GM19035 (cell line): Measurements from ENCODE around the gene FAM221B.

ENCODE experiments used
- ATAC-seq: cut with Tn5 transposase; IDR thresholded peaks from one replicate; pipeline ENCODE4 v1.9.1; 2021; ENCODE audit not compliant: unreplicated experiment

The FAM221B gene, protein sequence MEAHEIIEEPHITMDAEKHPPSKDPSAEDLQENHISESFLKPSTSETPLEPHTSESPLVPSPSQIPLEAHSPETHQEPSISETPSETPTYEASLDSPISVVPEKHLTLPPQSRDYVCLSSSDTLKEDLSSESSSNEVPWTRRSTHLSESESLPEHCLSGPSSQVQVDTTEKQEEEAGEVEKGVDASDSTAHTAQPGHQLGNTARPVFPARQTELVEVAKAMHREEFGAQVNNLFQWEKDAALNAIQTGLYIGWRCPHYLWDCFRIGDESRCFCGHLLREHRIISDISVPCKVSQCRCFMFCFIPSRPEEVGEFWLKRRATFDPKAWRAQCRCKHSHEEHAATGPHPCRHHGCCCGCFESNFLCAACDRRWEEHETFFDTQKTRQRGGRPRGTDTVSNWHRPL

DNA sequence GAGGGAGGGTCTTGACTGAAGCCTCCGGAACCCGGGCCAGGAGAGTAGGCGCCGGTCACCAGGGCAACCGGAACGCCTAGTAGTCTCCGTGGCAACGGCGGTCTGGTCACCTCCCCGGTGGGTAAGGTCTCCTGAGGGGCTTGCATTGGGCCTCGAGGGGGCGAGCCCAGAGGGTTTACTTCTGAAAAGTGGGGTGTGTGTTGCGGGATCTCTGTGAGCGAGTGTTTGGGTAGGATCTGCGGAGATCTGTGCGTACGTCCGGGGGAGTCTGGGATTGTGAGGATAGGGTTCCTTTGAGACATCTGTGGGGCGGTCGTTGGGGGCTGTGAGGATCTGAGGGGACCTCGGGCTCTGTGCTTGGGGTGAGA, at the start of gene FAM221B:
TSS of gene FAM221B (minus strand) at position 17 of the 368 bp plus-strand sequence. CDS start 2,571 bp downstream, outside the sequence.
- ATAC-seq: no peak

DNA sequence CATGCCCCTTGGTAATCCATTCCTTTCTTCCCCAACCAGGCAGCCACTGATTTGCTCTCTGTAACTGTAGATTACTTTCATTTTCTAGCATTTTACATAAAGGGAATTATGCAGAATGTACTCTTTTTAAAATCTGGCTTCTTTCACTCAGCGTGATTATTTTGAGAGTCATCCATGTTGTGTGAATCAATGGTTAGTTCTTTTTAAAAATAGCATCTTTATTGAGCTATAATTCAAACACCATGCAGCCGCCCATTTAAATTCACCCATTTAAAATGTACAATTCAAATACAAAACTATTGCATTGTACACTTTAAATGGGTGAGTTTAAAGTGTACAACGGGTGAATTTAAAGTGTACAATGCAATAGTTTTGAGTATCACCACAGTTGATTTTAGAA, 44.0 kb upstream of the FAM221B start:
- no peak for ATAC-seq

DNA sequence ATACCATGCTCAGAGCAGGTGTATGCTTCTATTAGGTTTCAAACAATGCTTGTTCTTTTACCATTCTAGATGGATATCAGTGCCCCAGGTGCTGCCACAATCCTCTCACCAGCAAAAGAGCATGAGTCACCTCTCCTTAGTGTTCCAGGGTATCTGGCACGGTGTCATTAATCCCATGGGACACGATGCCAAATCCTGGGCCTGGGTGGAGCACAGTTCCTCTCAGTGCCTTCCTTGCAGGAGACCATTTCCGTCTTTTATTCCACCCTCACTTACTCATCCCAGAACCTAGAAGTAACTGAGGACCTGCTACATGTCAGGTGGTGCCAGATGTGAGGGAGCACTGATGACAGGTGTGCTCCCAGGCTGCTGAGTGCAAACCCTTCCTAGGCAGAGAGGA, 43.0 kb upstream of the FAM221B start:
- ATAC-seq: no peak

DNA sequence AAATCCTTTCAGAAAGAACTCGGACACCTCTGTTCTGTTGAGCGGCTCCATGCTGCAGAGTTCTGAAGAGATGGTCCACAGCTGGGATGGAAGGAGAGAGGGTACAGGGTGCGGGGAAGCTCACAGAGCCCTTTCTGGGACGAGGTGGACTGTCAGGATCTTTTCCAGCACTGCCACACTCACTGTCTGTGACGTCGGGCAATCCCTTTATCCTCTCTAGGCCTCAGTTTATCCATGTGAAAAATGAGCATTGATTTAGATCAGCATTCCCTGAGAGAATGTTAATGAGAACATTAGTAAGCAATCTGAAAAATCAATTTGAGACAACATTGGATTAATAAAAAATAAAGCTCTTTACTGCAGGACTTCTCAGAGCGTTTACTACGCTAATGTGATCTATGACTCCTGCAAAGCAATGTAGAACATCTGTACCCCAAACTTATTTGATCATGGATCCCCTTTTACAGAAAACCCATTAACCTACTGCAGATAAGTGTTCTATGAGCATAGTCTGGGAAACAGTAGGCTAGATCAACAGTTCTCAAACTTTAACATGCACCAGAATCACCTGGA, 41.9 kb upstream of the FAM221B start, which contains the start of gene OR13J1:
TSS of gene OR13J1 (minus strand) at position 51 of the 573 bp plus-strand sequence. CDS start at position 51, 0 bp downstream.
- no peak for ATAC-seq

DNA sequence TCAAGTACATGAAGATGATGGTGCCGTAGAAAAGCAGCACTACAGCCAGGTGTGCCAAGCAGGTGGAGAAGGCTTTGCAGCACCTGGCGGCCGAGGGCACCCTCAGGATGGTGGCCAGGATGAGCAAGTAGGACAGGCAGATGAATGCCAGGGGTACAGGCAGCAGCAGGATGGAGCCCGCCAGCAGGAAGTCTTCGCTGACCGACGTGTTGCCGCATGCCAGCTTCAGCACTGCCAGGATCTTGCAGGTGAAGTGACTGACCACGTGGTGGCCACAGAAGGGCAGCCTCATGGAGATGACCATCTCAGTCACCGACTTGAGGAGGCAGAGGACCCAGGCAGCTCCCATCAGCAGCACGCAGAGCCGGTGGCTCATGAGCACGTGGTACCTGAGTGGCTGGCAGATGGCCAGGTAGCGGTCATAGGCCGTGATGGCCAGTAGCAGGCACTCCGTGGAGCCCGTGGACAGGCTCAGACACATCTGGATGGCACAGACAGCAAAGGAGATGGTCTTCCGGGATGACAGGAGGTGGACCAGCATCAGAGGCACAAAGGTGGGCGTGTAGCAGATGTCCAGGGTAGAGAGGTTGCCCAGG, 41.2 kb upstream of the FAM221B start:
- no peak for ATAC-seq

DNA sequence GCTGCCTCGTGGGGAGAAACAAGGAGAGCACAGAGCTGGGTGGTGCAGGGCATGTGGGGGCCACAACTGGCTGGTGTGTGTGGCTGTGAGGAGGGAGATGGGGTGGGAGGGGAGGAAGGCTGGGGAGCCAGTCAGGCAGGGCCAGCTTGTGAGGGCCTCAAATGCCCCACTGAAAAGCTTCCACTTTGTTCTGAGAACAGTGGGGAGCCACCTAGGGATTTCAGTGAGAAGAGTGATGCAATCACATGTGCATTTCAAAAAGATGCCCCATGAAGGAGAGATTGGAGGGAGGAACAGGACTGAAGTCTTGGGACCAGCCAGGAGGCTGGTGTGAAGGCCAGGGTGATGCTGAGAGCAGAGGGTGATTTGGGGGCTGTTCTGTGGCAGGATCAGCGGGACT, 40.4 kb upstream of the FAM221B start:
- no peak for ATAC-seq

DNA sequence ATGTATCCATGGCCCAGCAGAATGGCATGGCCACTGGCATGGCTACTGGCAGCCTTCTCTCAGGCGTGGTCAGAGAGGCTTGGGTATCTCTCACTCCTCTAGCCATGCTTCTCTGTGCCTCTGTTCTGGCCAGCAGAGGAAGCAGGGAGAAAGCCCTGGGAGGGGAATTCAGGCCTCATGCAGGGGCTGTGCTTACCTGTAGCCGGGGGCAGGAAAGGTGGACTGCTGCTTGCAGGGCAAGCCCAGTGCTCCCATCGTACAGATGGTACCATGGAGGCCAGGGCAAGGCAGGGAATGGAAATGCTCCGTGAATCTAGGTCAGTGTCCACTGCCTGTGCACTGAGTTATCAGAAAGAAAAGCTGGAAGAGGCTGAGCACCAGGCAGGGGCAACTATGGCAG, 39.0 kb upstream of the FAM221B start:
- ATAC-seq: no peak

DNA sequence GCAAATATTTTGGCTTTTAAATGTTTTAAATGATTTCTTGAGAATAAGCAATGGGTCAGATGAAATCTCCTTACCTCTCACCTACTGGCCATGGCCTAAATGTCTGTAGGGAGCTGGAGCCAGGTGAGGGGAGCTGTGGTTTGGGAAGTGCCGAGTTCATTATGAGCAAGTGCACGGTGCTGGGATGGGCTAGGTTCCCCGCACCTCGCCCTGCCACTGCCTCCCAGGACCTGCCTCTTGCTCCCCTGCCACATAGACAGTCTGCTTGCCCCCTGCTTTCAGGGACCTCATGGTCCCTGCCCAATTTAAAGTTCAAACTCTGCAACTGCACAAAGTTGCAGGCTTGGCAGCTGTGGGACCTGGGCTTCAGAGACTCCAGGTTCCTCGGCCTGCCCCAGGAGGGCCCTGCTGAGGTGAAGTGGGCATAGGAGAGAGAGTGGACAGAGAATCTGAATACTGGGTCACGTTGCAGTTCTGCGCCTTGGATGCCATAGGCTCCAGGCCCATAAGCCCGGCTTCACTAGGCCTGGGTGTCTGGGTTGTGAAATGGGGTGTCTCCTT, 36.2 kb upstream of the FAM221B start:
- ATAC-seq: no peak

DNA sequence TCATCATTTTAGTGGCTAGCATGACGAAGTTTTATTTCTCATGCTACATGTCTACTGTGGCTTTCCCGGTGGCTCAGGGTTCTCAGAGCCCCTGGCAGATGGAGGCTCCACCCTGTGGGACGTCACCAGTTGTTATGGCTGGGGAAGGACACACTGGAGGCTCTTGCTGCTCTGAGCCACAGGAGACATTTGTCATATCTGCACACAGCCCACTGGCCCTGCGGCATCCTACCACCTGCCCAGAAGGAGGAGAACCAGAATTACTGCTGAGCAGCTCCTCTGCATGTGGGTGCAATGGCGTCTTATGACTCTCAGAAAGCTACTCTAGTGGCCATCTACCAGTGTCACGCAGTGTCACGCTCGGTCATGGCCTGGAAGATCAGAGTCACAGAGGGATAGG, 35.1 kb upstream of the FAM221B start:
- ATAC-seq: no peak

DNA sequence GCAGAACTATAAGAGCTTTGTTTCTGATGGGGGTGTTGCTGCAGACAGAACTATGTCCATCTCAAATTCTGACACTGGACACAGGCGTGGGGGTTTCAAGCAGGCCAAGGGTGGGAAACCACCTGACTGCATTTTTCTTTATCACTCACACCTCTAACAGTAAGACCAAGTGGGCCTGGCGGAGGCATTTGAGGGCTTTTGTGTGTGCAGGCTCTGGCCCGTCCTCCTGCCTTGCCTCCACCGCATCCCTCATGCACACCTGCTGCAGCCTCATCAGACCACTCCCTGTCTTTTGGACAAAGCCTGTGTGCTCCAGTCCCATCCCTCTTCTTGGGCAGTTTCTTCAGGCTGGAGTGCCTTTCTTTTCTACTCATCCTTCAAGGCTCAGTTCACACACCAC, 33.8 kb upstream of the FAM221B start:
- no peak for ATAC-seq

DNA sequence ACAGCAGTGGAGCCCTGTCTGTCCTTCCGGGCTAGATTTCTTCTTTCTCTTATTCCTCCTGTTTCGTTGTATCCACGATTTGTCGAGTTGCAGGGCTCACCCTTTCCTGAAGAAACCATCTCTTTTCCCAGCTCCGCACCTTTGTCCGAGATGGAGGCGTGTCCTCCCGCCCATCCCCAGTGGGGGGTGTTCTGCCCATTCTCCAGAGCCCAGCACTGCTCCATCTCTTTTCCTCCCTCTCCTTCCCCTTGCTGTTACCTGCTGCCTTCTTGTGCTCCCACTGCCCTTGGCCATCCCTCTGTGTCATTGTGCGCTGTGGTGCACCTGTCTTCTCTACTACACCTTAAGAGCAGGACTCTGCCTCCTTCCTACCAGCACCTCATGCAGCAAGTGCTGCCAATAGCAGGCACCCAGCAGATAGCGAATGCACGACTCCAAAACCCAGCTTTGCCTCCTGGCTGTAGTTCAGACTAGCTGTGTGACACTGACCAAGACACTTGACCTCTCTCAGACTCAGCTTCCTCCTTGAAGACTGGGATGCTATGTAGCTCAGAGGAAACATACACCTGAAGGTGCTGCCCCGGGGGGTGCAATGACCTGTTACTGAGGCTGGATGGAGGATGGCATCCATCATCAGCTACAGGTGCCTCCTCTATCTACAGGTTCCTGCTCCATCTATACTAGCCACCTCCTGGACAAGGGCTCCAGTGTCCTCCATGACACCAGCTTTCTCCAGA, 32.8 kb upstream of the FAM221B start:
- no peak for ATAC-seq

DNA sequence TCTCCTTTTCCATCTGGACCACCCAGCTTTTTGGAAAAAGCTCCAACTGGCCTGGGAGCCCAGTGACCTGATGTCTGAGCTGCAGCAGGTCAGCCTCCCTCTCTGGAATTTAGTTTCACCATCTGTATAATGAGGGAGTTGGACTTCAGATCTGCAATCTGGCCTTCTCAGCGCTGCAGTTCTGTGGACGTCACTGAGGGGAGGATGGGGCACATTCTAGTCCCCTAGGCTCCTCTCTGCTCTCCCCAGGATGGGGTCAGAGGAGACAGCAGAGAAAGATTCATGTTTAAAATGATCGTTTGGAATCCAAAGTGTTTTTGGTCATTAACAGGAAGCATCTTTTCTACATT, 31.4 kb upstream of the FAM221B start:
- no peak for ATAC-seq

DNA sequence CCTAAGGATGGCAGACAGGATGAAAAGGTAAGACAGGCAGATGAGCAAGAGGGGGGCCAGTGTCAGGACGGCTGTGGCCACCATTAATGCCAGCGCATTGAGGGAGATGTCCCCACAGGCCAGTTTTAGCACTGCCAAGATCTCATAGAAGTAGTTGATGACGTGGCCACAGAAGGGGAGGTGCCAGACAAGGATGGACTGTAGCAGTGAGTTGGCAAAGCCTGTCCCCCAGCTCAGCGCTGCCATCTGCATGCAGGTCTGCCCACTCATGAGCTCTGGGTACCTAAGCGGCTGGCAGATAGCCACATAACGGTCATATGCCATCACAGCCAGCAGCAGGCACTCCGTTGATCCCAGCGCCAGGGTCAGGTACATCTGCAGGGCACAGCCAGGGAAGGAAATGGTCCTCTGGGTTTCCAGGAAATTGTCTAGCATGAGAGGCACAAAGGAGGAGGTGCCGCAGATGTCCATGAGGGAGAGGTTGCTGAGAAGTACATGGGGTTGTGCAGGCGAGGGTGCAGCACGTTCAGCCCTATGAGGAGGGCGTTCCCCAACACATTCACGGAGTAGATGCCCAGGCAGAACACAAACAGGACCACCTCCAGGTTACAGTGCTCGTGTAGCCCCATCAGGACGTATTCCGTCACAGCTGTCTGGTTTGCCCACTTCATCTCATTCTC, 30.9 kb upstream of the FAM221B start:
- no peak for ATAC-seq

DNA sequence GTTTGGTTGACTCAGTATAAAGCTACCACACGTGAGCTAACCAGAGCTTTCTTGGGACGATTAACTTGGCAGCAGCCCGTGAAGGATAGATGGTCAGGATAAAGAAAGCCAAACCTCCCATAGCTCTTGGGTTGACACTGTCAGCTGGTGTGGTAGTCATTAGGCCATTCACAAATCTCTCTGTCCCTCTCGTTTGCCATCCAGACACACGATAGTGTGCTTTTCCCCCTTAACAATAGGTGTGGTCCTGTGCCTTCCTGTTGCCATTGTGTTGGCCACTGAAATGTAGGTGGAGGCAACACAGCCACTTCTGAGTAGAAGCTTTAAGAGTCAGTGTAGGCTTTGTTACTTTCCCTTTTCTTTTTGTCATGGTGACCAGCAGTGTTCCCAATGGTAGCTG, 29.9 kb upstream of the FAM221B start:
- ATAC-seq: no peak

DNA sequence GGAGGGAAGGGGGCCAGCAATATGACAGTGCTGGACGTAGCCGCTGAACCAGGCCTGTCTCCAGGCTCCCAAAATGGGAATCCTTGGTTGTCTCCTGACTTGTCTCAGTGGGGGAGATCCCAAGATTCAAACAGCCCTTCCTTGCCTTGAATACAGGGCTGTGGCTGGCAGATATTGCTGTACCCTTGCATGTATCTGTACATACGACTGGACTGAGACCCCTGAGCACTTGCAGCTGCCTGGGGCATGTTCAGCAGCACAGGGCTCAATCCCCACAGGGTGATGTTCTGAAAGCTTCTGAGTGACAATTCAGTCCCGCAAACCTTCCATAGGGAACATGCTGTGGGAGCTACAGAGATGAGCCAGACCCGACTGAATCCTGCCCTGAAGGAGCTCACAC, 28.4 kb upstream of the FAM221B start:
- ATAC-seq: no peak

DNA sequence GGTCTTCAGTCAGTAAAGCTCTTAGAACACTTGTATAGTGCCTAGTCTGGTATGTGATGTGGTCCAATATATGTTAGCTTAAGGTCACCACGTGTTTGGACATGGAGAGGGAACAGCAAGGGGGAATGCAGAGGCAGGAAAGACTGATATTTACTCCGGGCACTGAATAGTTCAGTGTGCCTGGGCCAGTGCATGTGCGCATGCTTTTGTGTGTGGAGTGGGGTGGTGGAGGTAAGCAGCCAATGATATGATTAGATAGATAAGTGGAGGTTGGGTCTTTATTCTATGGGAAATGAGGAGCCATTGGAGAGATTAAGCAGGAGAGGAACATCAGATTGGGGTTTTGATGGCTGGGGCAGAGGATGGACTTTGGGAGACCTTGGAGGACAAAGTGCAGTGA, 27.7 kb upstream of the FAM221B start:
- no peak for ATAC-seq

DNA sequence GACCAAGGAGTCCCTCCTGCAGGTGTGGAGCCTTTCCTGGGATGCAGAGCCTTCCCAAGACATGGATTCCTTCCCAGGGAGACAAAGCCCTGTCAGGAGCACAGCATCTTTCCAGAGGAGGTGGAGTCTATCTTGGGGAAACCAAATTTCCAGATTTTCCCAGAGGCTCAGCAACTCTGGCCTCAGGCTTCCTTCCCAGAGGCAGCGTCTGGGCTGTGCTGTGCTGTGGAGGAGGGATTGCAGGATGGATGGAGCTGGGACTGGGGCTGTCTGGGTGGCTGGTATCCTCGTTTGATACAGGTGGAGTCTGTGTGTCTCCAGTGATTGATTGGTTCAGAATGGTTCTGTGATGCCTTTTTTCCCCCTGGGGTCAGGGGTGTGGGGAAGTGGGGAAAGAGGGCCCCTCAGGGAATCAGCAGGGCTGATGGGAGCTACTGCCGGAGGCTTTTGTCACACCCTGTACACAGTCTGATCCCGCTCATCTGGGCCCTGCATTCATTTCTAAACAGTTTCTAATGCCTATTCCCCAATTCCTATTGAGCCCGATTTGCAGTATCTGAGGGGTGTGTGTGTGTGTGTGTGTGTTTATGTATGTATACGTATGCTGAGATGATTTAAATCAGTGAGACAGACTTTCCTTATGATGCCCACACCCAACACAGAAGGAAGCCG, 25.7 kb upstream of the FAM221B start:
- ATAC-seq: no peak

DNA sequence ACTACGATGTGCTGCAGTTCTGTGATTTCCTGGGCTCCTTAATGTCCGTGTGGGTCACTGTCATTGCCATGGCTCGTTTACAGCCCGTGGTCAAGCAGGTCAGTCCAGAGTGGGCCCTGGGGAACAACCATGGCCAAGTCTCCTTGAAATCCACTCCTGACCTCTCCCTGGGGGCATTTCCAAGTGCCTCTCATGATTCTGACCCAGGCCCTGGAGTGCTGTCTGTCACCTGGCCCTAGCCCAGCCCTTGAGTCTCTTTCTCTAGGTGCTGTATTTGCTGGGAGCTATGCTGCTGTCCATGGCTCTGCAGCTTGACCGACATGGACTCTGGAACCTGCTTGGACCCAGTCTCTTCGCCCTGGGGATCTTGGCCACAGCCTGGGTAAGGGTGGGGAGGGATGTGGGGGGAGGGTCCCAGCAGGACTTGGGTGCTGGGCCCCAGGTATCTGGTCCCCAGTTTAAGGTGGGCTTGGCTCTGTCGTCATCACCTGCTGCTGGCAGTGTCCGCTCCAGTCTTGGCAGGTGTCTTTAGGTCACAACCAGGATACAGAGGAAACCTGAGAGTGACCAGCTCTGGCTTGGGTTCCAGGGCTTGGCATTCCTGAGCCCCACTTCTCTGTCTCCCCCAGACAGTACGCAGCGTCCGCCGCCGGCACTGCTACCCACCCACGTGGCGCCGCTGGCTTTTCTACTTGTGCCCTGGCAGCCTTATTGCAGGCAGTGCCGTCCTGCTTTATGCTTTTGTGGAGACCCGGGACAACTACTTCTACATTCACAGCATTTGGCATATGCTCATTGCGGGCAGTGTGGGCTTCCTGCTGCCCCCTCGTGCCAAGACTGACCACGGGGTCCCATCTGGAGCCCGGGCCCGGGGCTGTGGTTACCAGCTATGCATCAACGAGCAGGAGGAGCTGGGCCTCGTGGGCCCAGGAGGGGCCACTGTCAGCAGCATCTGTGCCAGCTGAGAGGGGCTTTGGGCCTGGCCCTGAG, 24.6 kb upstream of the FAM221B start:
- no peak for ATAC-seq

DNA sequence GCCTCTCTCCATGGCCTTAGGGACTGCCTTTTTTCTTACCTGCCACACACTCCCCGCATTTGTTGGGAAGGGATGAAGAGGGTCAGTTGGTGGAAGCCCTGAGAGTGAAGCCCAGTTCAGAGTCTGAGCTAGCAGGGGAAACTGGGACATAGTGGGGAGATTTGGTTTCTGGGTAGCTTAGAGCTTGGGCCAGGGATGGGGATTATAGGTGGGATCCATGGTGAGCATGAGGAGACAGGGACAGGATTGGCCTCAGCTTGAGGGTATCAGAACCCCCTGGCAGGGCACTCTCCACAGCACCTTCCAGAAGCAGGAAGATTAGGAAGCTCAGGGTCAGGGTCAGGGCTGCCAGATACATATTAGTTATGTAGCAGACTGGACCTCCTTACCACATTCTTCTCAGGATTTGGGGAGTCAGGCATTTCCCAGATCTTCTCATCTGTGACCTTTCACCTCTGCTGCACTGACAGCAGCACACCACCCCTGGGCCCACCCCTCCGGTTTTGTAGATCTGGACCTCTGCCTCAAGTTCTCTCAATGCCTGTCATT, 23.8 kb upstream of the FAM221B start:
- ATAC-seq: no peak
